ENCODE results near the gene CHD1. TPM values are rescaled to one million over a fixed set of nuclear protein-coding genes. Genes with fewer than 3 reads are reported as not detected.

CHD1 gene
- total RNA-seq, 1 experiment from 2014 or later: 107 TPM

Small RNA genes within 50 kb of the gene (small RNA-seq; reads per million reads assigned to genes)
- gene RF00019 (0 reads per million in 2 experiments), gene RNU6-402P (0 reads per million in 2 experiments)

Other genes starting within 250 kb of the CHD1 start
- 14.9 and 18.3 TPM in 2 replicates for gene RGMB, start 155.3 kb downstream of the CHD1 start, total RNA-seq (2014; rRNA removed; shearing (Covaris generic))

Data from SK-MEL-5 (cell line).